Ishikawa (cell line): ENCODE measurements around the gene SERPINE3.

Source experiments
- EGR1 ChIP-seq: IDR thresholded peaks from 2 replicates; pipeline ENCODE4 v1.6.1; 2012
- EP300 ChIP-seq: IDR thresholded peaks from 2 replicates; pipeline ENCODE4 v1.6.1; 2012; ENCODE audit warnings: borderline replicate concordance
- FOXM1 ChIP-seq: IDR thresholded peaks from 2 replicates; pipeline ENCODE4 v1.6.1; 2012; ENCODE audit warnings: low read depth, borderline replicate concordance
- MAX ChIP-seq: IDR thresholded peaks from 2 replicates; pipeline ENCODE4 v1.6.1; 2012
- RAD21 ChIP-seq: IDR thresholded peaks from 2 replicates; pipeline ENCODE4 v1.6.1; 2012; ENCODE audit warnings: low read depth
- REST ChIP-seq: IDR thresholded peaks from 2 replicates; pipeline ENCODE4 v1.6.1; 2012; ENCODE audit warnings: low read depth, mild to moderate bottlenecking
- TAF1 ChIP-seq: IDR thresholded peaks from 2 replicates; pipeline ENCODE4 v1.6.1; 2012; ENCODE audit warnings: low read depth, mild to moderate bottlenecking
- TCF12 ChIP-seq: IDR thresholded peaks from 2 replicates; pipeline ENCODE4 v1.6.1; 2012; ENCODE audit warnings: low read depth
- USF1 ChIP-seq: IDR thresholded peaks from 2 replicates; pipeline ENCODE4 v1.6.1; 2012
- ZBTB7A ChIP-seq: IDR thresholded peaks from 2 replicates; pipeline ENCODE4 v1.6.1; 2012; ENCODE audit warnings: low read depth

SERPINE3 gene

GRCh38 chr13:51412431-51412830, 72.9 kb downstream of the SERPINE3 start:
- TF ChIP-seq EGR1 (no peak), ZBTB7A (no peak), RAD21 (no peak), FOXM1 (no peak), EP300 (no peak), MAX (no peak), USF1 (no peak), REST (no peak), TCF12 (no peak), TAF1 (no peak)
